HG02938 (cell line): ENCODE data around the gene PLCB2.

Source experiments
- ATAC-seq: cut with Tn5 transposase; IDR thresholded peaks from one replicate; pipeline ENCODE4 v1.9.1; 2021; ENCODE audit warnings: mild to moderate bottlenecking, moderate library complexity; ENCODE audit not compliant: unreplicated experiment

The PLCB2 gene

DNA sequence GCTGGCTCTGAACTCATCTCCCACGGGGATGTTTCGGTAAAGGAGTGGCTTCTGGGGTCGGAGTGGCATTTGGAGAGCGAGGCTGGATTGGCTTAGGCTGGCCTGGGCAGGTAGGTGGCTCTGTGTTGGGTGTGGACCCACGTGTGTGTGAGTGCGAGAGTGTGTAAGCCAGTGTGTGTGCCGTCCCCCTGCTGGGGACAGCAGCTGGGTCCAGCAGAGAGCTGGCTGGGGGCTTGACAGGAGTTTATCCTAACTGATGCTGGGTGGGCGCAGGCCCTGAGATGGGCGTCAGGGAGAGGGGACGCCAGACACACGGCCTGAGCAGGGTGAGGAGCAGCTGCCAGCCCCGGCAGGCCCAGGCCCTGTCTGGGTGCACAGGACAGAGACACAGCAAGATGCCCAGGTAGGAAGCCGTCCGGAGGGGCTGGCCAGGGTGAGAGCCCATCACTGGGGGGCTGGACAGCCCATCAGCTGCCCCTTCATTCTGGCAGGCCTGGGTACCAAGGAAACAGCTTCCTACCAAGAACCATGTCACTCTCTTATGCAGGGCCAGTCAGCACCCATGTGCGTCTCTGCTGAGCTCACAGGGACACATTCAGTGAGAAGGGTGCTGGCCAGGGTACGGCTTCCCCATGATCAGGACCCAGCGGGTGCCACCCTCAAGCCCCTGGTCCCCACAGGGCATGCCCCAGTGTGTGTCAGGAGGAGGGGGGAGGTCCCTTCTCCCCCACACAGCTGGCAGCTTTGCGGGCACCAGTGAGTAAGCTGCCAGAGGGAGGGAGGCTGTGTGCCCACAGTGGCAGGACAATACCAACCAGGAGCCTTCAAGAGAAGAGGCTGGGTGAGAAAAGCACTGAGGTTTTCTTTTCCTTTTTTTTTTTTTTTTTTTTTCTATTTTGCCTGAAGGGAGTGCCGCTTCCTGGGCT lies 67.8 kb downstream of the PLCB2 start:
- ATAC-seq: no peak

GRCh38 chr15:40239404-40239692 lies 68.4 kb downstream of the PLCB2 start:
- ATAC-seq: no peak

GRCh38 chr15:40238532-40239403 lies 69.0 kb downstream of the PLCB2 start, which contains the start of gene PAK6:
Gene PAK6, plus strand, starts transcription at chr15:40239063. Its CDS starts 25,723 bp downstream, at chr15:40264786.
- no peak for ATAC-seq
